HepG2 (cell line): ENCODE data around the gene ATRIP. TPM values are rescaled to one million over a fixed set of nuclear protein-coding genes. Genes with fewer than 3 reads are reported as not detected.
A peak's percentile ranks its signal among the peaks of the same experiment; 100 is the strongest.

Source experiments
- AHDC1 ChIP-seq: sonication (generic); formaldehyde crosslinking; IDR thresholded peaks from 2 replicates; pipeline ENCODE4 v1.5.1; 2020; ENCODE audit warnings: mild to moderate bottlenecking, missing genetic modification reagents, borderline replicate concordance
- ATF1 ChIP-seq: IDR thresholded peaks from 2 replicates; pipeline ENCODE4 v1.6.1; 2016; ENCODE audit warnings: mild to moderate bottlenecking, control low read depth
- EEA1 ChIP-seq: sonication (generic); formaldehyde crosslinking; IDR thresholded peaks from 2 replicates; pipeline ENCODE4 v1.5.1; 2020; ENCODE audit warnings: mild to moderate bottlenecking, missing genetic modification reagents, borderline replicate concordance
- HNF1B ChIP-seq: sonication (generic); formaldehyde crosslinking; IDR thresholded peaks from 2 replicates; pipeline ENCODE4 v1.5.1; 2020; ENCODE audit warnings: mild to moderate bottlenecking, moderate library complexity, missing genetic modification reagents
- MTA1 ChIP-seq: sonication (generic); formaldehyde crosslinking; IDR thresholded peaks from 2 replicates; pipeline ENCODE4 v1.4.0; 2020; ENCODE audit warnings: missing genetic modification reagents, mild to moderate bottlenecking, borderline replicate concordance
- MYC ChIP-seq: sonication (generic); formaldehyde crosslinking; IDR thresholded peaks from 2 replicates; pipeline ENCODE4 v1.9.0; 2021; ENCODE audit warnings: missing genetic modification reagents, borderline replicate concordance
- RARA ChIP-seq: IDR thresholded peaks from 2 replicates; pipeline ENCODE4 v1.6.1; 2016; ENCODE audit warnings: missing genetic modification reagents, missing compliant biosample characterization
- RNF219 ChIP-seq: sonication (generic); formaldehyde crosslinking; IDR thresholded peaks from 2 replicates; pipeline ENCODE4 v1.5.0; 2020; ENCODE audit warnings: mild to moderate bottlenecking, missing genetic modification reagents
- SRY ChIP-seq: sonication (generic); formaldehyde crosslinking; IDR thresholded peaks from 2 replicates; pipeline ENCODE4 v1.8.0; 2022; ENCODE audit warnings: mild to moderate bottlenecking, missing genetic modification reagents
- TFDP1 ChIP-seq: IDR thresholded peaks from 2 replicates; pipeline ENCODE4 v1.6.1; 2016; ENCODE audit warnings: missing compliant biosample characterization, missing genetic modification reagents, borderline replicate concordance
- TGIF2 ChIP-seq: IDR thresholded peaks from 2 replicates; pipeline ENCODE4 v1.6.1; 2016; ENCODE audit warnings: control low read depth, missing compliant biosample characterization
- ZNF121 ChIP-seq: sonication (generic); formaldehyde crosslinking; IDR thresholded peaks from 2 replicates; pipeline ENCODE4 v1.5.0; 2020; ENCODE audit warnings: mild to moderate bottlenecking, missing genetic modification reagents
- ZNF251 ChIP-seq: sonication (generic); formaldehyde crosslinking; IDR thresholded peaks from 2 replicates; pipeline ENCODE4 v1.9.0; 2021; ENCODE audit warnings: mild to moderate bottlenecking, missing genetic modification reagents
- ZNF343 ChIP-seq: sonication (generic); formaldehyde crosslinking; IDR thresholded peaks from 2 replicates; pipeline ENCODE4 v1.4.0; 2020; ENCODE audit warnings: mild to moderate bottlenecking, missing genetic modification reagents
- ZNF557 ChIP-seq: sonication (generic); formaldehyde crosslinking; IDR thresholded peaks from 2 replicates; pipeline ENCODE4 v1.4.0; 2020; ENCODE audit warnings: missing genetic modification reagents
- ZNF562 ChIP-seq: sonication (generic); formaldehyde crosslinking; IDR thresholded peaks from 2 replicates; pipeline ENCODE4 v1.8.0; 2022; ENCODE audit warnings: missing genetic modification reagents, borderline replicate concordance
- ZNF672 ChIP-seq: sonication (generic); formaldehyde crosslinking; IDR thresholded peaks from 2 replicates; pipeline ENCODE4 v1.8.1; 2022; ENCODE audit warnings: missing genetic modification reagents
- ZNF83 ChIP-seq: sonication (generic); formaldehyde crosslinking; IDR thresholded peaks from 2 replicates; pipeline ENCODE4 v1.4.0; 2020; ENCODE audit warnings: missing genetic modification reagents, mild to moderate bottlenecking, borderline replicate concordance
- ZSCAN25 ChIP-seq: sonication (generic); formaldehyde crosslinking; IDR thresholded peaks from 2 replicates; pipeline ENCODE4 v1.8.0; 2022; ENCODE audit warnings: mild to moderate bottlenecking, missing genetic modification reagents
- polyA plus RNA-seq, 8 experiments: library from polyadenylated mRNA; depleted of rRNA in 3 of 8; stranded (reverse) in 7 of 8; unstranded in 1 of 8; fragments of >200 nt; fragmentation: Illumina TruSeq in 4 of 8; extraction: Trizol in 4 of 8; gene quantifications; 2 replicates each; pipeline versions ENCODE4 v1.2.1 to v1.2.3, GENCODE V29; 2011 to 2016; ENCODE audit warnings: low read depth in 4 of 8, missing spikeins in 1 of 8, mixed read lengths in 1 of 8; ENCODE audit not compliant: insufficient read depth in 1 of 8
- total RNA-seq, 5 experiments: library from RNA; depleted of rRNA; stranded (reverse); fragments of >200 nt; fragmentation: Illumina TruSeq; extraction: Trizol; gene quantifications; 2 replicates each; pipeline ENCODE4 v1.2.3, GENCODE V29; 2016; ENCODE audit warnings: low read depth in 1 of 5

ATRIP gene
- total and polyA plus RNA-seq, 2 of the 13 experiments (the other 11 are each of a cell fraction or from before 2014, with no cell fraction given): 5.1 to 12.5 TPM

GRCh38 chr3:48446425-48447193 is at the start of gene ATRIP (continued):
- TF ChIP-seq ZSCAN25 (CRISPR knock-in tag): no peak
- no peak for TF ChIP-seq RNF219 (CRISPR knock-in tag)
- TF ChIP-seq AHDC1 (CRISPR knock-in tag): no peak
- TF ChIP-seq HNF1B: peak; percentile 5; the same call in 1 of the 2 replicates
- TF ChIP-seq ZNF343 (CRISPR knock-in tag): no peak
- TF ChIP-seq EEA1 (CRISPR knock-in tag): no peak; the same call in 1 of the 2 replicates
- TF ChIP-seq ZNF121 (CRISPR knock-in tag): no peak
- TF ChIP-seq RARA: no peak
- 0 out of 2 replicates have a peak, but pooled peaks have one; percentile 62 for TF ChIP-seq ZNF672 (CRISPR knock-in tag)
- TF ChIP-seq SRY (CRISPR knock-in tag): peak; percentile 92
- TF ChIP-seq ZNF251 (CRISPR knock-in tag): no peak
- peak; percentile 89; the same call in 1 of the 2 replicates for TF ChIP-seq TFDP1 (CRISPR knock-in tag)
- peak; percentile 94 for TF ChIP-seq ATF1
- TF ChIP-seq ZNF562 (CRISPR knock-in tag): no peak
- TF ChIP-seq MYC (CRISPR knock-in tag): peak; percentile 93
- peak; percentile 42; the same call in 1 of the 2 replicates for TF ChIP-seq TGIF2 (CRISPR knock-in tag)
- TF ChIP-seq ZNF557 (CRISPR knock-in tag): no peak
- no peak; the same call in 1 of the 2 replicates for TF ChIP-seq ZNF83
- peak; percentile 51; the same call in 1 of the 2 replicates for TF ChIP-seq MTA1 (CRISPR knock-in tag)
